A549 (cell line): ENCODE data around the gene GALNTL6. TPM values are rescaled to one million over a fixed set of nuclear protein-coding genes. Genes with fewer than 3 reads are reported as not detected.

Source experiments
- ATAC-seq, 2 experiments: fragments of 200-7000 bp in 1 of 2; fragments of >200 bp in 1 of 2; cut with Nextera tagmentation in 1 of 2; cut with Tn5 transposase in 1 of 2; 3 replicates each; pipeline versions ENCODE4 v1.8.0 to v1.9.1; 2018 to 2020; ENCODE audit warnings: mild to moderate bottlenecking in 1 of 2, moderate library complexity in 1 of 2
- CTCF ChIA-PET: fragments of 300-600 bp; sonication (Branson Sonifier 250); formaldehyde crosslinking; extraction: SDS; loops from one replicate; lab custom pipeline; 2021; ENCODE audit warnings: antibody characterized with exemption, inconsistent platforms; lab: Yijun Ruan, JAX
- POLR2A ChIA-PET: fragments of 350-600 bp; formaldehyde crosslinking; extraction: SDS; loops from one replicate; lab custom pipeline; 2021; ENCODE audit warnings: antibody characterized with exemption, inconsistent platforms; lab: Yijun Ruan, JAX
- DNase-seq, 2 experiments: peaks; one replicate each; pipeline versions ENCODE4 v3.0.0 to v3.0.0-alpha.2; 2011 to 2016; ENCODE audit warnings: low read depth in 1 of 2, low spot score in 1 of 2
- FAIRE-seq: peaks from 2 replicates; lab custom pipeline; 2011; peaks lifted over from hg19 to GRCh38; lab: Jason Lieb, UNC
- H3K27ac ChIP-seq, 2 experiments: fragments of >200 bp; sonication (Bioruptor Twin); formaldehyde crosslinking; 3 replicates each; pipeline ENCODE4 v1.5.1; 2016 to 2017
- H3K4me1 ChIP-seq: fragments of >200 bp; sonication (Bioruptor Twin); formaldehyde crosslinking; 3 replicates; pipeline ENCODE4 v1.6.1; 2016
- H3K4me2 ChIP-seq: fragments of >200 bp; sonication (Bioruptor Twin); formaldehyde crosslinking; 3 replicates; pipeline ENCODE4 v1.6.1; 2016
- H3K4me3 ChIP-seq: fragments of >200 bp; sonication (Bioruptor Twin); formaldehyde crosslinking; 3 replicates; pipeline ENCODE4 v1.5.1; 2016
- H3K9me3 ChIP-seq: fragments of >200 bp; sonication (Bioruptor Twin); formaldehyde crosslinking; 3 replicates; pipeline ENCODE4 v1.6.1; 2016
- CBX2 ChIP-seq: fragments of 200-600 bp; sonication (generic); IDR thresholded peaks from 2 replicates; pipeline ENCODE4 v1.6.1; 2016; ENCODE audit warnings: low read depth, mild to moderate bottlenecking, borderline replicate concordance
- EHMT2 ChIP-seq: fragments of 200-600 bp; sonication (generic); IDR thresholded peaks from 2 replicates; pipeline ENCODE4 v1.6.1; 2016; ENCODE audit warnings: antibody characterized with exemption, low read depth, mild to moderate bottlenecking, moderate library complexity
- FOXS1 ChIP-seq: fragments of 250-450 bp; sonication (Bioruptor Pico); IDR thresholded peaks from 2 replicates; pipeline ENCODE4 v1.5.0; 2020; ENCODE audit warnings: mild to moderate bottlenecking, moderate library complexity
- GATA3 ChIP-seq: IDR thresholded peaks from 2 replicates; pipeline ENCODE4 v1.6.1; 2012; ENCODE audit warnings: borderline replicate concordance
- HDAC2 ChIP-seq: fragments of 200-600 bp; sonication (generic); IDR thresholded peaks from 2 replicates; pipeline ENCODE4 v1.6.1; 2016
- JUN ChIP-seq, 2 experiments: fragments of >200 bp; sonication (Bioruptor Twin); formaldehyde crosslinking; IDR thresholded peaks; 2 replicates in 1 of 2; 3 replicates in 1 of 2; pipeline ENCODE4 v1.6.1; 2016 to 2017
- JUNB ChIP-seq: fragments of >200 bp; sonication (Bioruptor Twin); formaldehyde crosslinking; IDR thresholded peaks from 2 replicates; pipeline ENCODE4 v1.6.1; 2016
- KDM5A ChIP-seq: fragments of 200-600 bp; sonication (generic); IDR thresholded peaks from 2 replicates; pipeline ENCODE4 v1.6.1; 2016; ENCODE audit warnings: antibody characterized with exemption, mild to moderate bottlenecking
- NFE2L2 ChIP-seq: fragments of 150-350 bp; conservative IDR thresholded peaks from 2 replicates; pipeline ENCODE4 v1.6.1; 2014; ENCODE audit warnings: low read length
- PHF8 ChIP-seq: fragments of 200-600 bp; sonication (generic); IDR thresholded peaks from 2 replicates; pipeline ENCODE4 v1.6.1; 2016; ENCODE audit warnings: low read depth, mild to moderate bottlenecking, antibody characterized with exemption, moderate library complexity, borderline replicate concordance
- RAD21 ChIP-seq, 2 experiments: fragments of >200 bp in 1 of 2; sonication (Bioruptor Twin) in 1 of 2; formaldehyde crosslinking in 1 of 2; IDR thresholded peaks in 1 of 2; conservative IDR thresholded peaks in 1 of 2; 2 replicates in 1 of 2; 3 replicates in 1 of 2; pipeline ENCODE4 v1.6.1; 2012 to 2018; ENCODE audit warnings: inconsistent platforms in 1 of 2
- RARB ChIP-seq: fragments of 250-450 bp; sonication (Bioruptor Pico); IDR thresholded peaks from 2 replicates; pipeline ENCODE4 v1.8.0; 2021; ENCODE audit warnings: mild to moderate bottlenecking, moderate library complexity
- ZFP36 ChIP-seq: fragments of 450-650 bp; IDR thresholded peaks from 2 replicates; pipeline ENCODE4 v1.6.1; 2014; ENCODE audit warnings: borderline replicate concordance; ENCODE audit not compliant: partially characterized antibody
- ZNF302 ChIP-seq: fragments of 250-450 bp; sonication (Bioruptor Pico); IDR thresholded peaks from 2 replicates; pipeline ENCODE4 v1.9.0; 2021; ENCODE audit warnings: inconsistent platforms, mild to moderate bottlenecking, moderate library complexity
- WGBS: methylation state at CpG from one replicate; pipeline ENCODE4 v1.1.6; 2017; ENCODE audit errors: missing lambda C conversion rate; 5-methylcytosine and 5-hydroxymethylcytosine counted together
- polyA plus RNA-seq, 4 experiments: library from polyadenylated mRNA; depleted of rRNA in 3 of 4; stranded (reverse); fragments of >200 nt; fragmentation: RNase III in 1 of 4; extraction: RNeasy Plus Mini Kit Qiagen cat#74134 plus additional on column Dnase treatment in 1 of 4; gene quantifications; 2 replicates in 3 of 4; 3 replicates in 1 of 4; pipeline ENCODE4 v1.2.3, GENCODE V29; 2011 to 2017
- TF ChIP-seq, protein P1 (sequence below): fragments of 250-450 bp; sonication (Bioruptor Pico); IDR thresholded peaks from 2 replicates; pipeline ENCODE4 v1.5.0; 2020; ENCODE audit warnings: low read depth, mild to moderate bottlenecking, moderate library complexity
- TF ChIP-seq, protein P2 (sequence below): IDR thresholded peaks from 2 replicates; pipeline ENCODE4 v1.6.1; 2012
- TF ChIP-seq, protein P3 (sequence below): fragments of 200-600 bp; sonication (generic); IDR thresholded peaks from 2 replicates; pipeline ENCODE4 v1.6.1; 2016; ENCODE audit warnings: antibody characterized with exemption, mild to moderate bottlenecking, moderate library complexity
- TF ChIP-seq, protein P4 (sequence below): fragments of 250-450 bp; sonication (Bioruptor Pico); IDR thresholded peaks from 2 replicates; pipeline ENCODE4 v1.5.0; 2021; ENCODE audit warnings: mild to moderate bottlenecking, moderate library complexity, borderline replicate concordance

The GALNTL6 gene
- polyA plus RNA-seq, 2 of the 4 experiments (the other 2 are of a cell fraction) = 0.06 to 0.49 TPM

DNA sequence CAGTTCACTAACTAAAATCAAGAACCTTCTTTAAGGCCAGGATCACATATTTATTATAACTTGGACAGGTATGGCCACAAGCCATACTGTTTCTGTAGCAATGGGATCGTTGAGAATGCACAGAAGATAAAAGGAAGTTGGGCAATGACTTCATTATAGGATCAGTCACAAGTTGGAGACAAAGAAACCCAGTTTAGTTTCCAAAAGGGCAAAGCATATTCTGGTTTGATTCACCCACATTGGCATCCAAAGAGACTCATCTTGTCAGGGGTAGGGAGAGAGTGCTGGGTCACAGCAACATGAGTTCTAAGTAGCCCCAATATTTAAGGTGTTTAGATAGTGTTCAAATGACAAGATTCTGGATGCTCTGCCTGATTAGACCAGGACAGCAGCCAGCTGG is 1038.3 kb downstream of the GALNTL6 start:
- Histone ChIP-seq H3K9me3 (no peaks in the 10 kb centered on the region), H3K4me3 (no peak overlapping the region), H3K4me2 (no peak overlapping the region), H3K27ac (peak overlapping the region; percentile 34 to 48; a peak in 3 of 6 replicates), H3K4me1 (0 out of 3 replicates have a peak, but pooled peaks cover 9% of the 10 kb centered on the region)
- DNase-seq (no peak), FAIRE-seq (no peak), ATAC-seq (no peak)
- ChIA-PET POLR2A (no interaction called here), CTCF (no interaction called here)
- TF ChIP-seq, protein P1, sequence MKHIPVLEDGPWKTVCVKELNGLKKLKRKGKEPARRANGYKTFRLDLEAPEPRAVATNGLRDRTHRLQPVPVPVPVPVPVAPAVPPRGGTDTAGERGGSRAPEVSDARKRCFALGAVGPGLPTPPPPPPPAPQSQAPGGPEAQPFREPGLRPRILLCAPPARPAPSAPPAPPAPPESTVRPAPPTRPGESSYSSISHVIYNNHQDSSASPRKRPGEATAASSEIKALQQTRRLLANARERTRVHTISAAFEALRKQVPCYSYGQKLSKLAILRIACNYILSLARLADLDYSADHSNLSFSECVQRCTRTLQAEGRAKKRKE = no peak
- no peak for TF ChIP-seq KDM5A
- WGBS = 0% methylated on average over 1 of the region's 1 CpG

DNA sequence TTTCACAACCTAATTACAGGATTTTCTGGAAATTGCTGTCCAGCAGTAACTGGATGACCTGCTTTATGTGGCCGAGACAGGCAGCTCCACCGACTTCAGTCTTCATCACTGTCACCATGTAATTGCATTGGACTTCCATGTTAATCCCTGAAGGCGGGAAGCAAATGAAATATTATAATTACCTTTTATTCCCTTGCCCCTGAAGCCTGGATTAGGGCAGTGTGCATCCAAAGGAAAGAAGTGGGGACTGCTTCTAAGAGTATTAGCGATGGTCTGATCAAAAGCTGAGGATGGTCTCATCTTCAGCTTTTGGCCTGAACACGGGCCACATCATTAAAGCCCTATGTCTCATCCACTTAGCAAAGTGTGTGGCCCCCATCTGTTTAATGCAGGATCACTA is 1043.8 kb downstream of the GALNTL6 start:
- Histone ChIP-seq H3K27ac (no peak overlapping the region), H3K4me3 (no peak overlapping the region), H3K4me1 (no peaks in the 10 kb centered on the region), H3K9me3 (no peaks in the 10 kb centered on the region), H3K4me2 (no peak overlapping the region)
- WGBS = 92% methylated on average over 5 of the region's 5 CpGs
- ChIA-PET CTCF (no interaction called here), POLR2A (no interaction called here)
- ATAC-seq (no peak), DNase-seq (no peak), FAIRE-seq (no peak)
- no peak for TF ChIP-seq CBX2
- TF ChIP-seq RAD21 (conservative IDR thresholded peaks at IDR 0.05 in 1 of 2, IDR thresholded peaks at IDR 0.05 in 1 of 2) = no peak
- no peak for TF ChIP-seq ZFP36
- TF ChIP-seq HDAC2 = no peak
- TF ChIP-seq RARB = no peak
- TF ChIP-seq, protein P2, sequence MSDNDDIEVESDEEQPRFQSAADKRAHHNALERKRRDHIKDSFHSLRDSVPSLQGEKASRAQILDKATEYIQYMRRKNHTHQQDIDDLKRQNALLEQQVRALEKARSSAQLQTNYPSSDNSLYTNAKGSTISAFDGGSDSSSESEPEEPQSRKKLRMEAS = no peak
- no peak for TF ChIP-seq EHMT2
- no peak for TF ChIP-seq JUNB
- no peak for TF ChIP-seq NFE2L2
- TF ChIP-seq, protein P3, sequence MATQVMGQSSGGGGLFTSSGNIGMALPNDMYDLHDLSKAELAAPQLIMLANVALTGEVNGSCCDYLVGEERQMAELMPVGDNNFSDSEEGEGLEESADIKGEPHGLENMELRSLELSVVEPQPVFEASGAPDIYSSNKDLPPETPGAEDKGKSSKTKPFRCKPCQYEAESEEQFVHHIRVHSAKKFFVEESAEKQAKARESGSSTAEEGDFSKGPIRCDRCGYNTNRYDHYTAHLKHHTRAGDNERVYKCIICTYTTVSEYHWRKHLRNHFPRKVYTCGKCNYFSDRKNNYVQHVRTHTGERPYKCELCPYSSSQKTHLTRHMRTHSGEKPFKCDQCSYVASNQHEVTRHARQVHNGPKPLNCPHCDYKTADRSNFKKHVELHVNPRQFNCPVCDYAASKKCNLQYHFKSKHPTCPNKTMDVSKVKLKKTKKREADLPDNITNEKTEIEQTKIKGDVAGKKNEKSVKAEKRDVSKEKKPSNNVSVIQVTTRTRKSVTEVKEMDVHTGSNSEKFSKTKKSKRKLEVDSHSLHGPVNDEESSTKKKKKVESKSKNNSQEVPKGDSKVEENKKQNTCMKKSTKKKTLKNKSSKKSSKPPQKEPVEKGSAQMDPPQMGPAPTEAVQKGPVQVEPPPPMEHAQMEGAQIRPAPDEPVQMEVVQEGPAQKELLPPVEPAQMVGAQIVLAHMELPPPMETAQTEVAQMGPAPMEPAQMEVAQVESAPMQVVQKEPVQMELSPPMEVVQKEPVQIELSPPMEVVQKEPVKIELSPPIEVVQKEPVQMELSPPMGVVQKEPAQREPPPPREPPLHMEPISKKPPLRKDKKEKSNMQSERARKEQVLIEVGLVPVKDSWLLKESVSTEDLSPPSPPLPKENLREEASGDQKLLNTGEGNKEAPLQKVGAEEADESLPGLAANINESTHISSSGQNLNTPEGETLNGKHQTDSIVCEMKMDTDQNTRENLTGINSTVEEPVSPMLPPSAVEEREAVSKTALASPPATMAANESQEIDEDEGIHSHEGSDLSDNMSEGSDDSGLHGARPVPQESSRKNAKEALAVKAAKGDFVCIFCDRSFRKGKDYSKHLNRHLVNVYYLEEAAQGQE = no peak
- TF ChIP-seq KDM5A = no peak
- TF ChIP-seq, protein P4, sequence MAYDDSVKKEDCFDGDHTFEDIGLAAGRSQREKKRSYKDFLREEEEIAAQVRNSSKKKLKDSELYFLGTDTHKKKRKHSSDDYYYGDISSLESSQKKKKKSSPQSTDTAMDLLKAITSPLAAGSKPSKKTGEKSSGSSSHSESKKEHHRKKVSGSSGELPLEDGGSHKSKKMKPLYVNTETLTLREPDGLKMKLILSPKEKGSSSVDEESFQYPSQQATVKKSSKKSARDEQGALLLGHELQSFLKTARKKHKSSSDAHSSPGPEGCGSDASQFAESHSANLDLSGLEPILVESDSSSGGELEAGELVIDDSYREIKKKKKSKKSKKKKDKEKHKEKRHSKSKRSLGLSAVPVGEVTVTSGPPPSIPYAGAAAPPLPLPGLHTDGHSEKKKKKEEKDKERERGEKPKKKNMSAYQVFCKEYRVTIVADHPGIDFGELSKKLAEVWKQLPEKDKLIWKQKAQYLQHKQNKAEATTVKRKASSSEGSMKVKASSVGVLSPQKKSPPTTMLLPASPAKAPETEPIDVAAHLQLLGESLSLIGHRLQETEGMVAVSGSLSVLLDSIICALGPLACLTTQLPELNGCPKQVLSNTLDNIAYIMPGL (CRISPR knock-in tag) = no peak
- no peak for TF ChIP-seq PHF8
- no peak for TF ChIP-seq GATA3

DNA sequence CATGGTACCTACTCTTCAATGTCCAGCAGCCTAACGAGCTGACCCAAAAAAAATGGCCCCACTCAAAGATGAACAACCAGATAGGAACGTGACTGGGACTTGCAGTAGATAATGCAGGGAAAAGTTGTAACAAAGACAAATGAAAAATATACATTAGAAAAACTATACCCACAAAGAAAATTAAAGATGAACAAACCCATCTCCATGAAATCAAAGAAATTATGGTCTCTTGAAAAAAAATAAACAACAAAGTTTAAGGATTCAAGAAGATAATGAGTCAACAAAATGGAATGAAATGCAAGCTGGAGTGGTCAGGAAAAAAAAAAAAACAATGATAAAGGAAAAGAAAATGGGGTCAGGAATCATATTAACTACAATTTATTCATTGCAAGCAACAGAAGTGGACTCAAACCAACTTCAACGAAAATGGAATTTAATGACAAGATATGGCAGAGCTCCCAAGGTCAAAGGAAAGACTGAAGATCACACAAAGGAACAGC is 1045.6 kb downstream of the GALNTL6 start:
- peaks cover 6% of the 10 kb centered on the region; the same call in 2 of the 3 replicates for H3K9me3 ChIP-seq
- H3K4me3 ChIP-seq = no peak overlapping the region
- H3K27ac ChIP-seq = no peak overlapping the region
- TF ChIP-seq ZNF302 (CRISPR knock-in tag) (no peak), FOXS1 (CRISPR knock-in tag) (no peak), JUN (IDR thresholded peaks at IDR 0.05) (no peak)
- ATAC-seq = no peak
- 62% methylated on average over 3 of the region's 3 CpGs for WGBS
- H3K4me2 ChIP-seq = no peak overlapping the region
- DNase-seq = no peak
- no peaks in the 10 kb centered on the region for H3K4me1 ChIP-seq
- ChIA-PET POLR2A (no interaction called here), CTCF (interaction anchor here (0.7 kb wide), 1 partner anchor 25 kb away, joined by 3 read pairs; no protein-coding TSS in a partner anchor)
- no peak for FAIRE-seq
